Neural cell (in vitro differentiated cells): ENCODE measurements around the gene MBD6.

Source experiments
- CTCF ChIP-seq: fragments of 450-650 bp; IDR thresholded peaks from 2 replicates; pipeline ENCODE4 v1.5.1; 2014; ENCODE audit warnings: antibody characterized with exemption, mild to moderate bottlenecking, moderate library complexity; ENCODE audit not compliant: poor library complexity, severe bottlenecking
- EZH2 ChIP-seq: fragments of 200-600, 300-800 bp; shearing (Covaris generic), sonication (generic); IDR thresholded peaks from 2 replicates; pipeline ENCODE4 v1.6.1; 2014; ENCODE audit warnings: antibody characterized with exemption, low read length, borderline replicate concordance, mild to moderate bottlenecking; ENCODE audit not compliant: insufficient read depth, poor library complexity, severe bottlenecking
- POLR2AphosphoS5 ChIP-seq: IDR thresholded peaks from 2 replicates; pipeline ENCODE4 v1.6.1; 2012
- RAD21 ChIP-seq: fragments of 450-650 bp; conservative IDR thresholded peaks from 2 replicates; pipeline ENCODE4 v1.6.1; 2014; ENCODE audit warnings: antibody characterized with exemption, mild to moderate bottlenecking, moderate library complexity

- TF ChIP-seq POLR2AphosphoS5 (no peak), CTCF (no peak), EZH2 (no peak), RAD21 (no peak)
Measured at GRCh38 chr12:57528831-57529555, 6.4 kb downstream of the MBD6 start.
